ENCODE results near the gene PHF2.

DNA sequence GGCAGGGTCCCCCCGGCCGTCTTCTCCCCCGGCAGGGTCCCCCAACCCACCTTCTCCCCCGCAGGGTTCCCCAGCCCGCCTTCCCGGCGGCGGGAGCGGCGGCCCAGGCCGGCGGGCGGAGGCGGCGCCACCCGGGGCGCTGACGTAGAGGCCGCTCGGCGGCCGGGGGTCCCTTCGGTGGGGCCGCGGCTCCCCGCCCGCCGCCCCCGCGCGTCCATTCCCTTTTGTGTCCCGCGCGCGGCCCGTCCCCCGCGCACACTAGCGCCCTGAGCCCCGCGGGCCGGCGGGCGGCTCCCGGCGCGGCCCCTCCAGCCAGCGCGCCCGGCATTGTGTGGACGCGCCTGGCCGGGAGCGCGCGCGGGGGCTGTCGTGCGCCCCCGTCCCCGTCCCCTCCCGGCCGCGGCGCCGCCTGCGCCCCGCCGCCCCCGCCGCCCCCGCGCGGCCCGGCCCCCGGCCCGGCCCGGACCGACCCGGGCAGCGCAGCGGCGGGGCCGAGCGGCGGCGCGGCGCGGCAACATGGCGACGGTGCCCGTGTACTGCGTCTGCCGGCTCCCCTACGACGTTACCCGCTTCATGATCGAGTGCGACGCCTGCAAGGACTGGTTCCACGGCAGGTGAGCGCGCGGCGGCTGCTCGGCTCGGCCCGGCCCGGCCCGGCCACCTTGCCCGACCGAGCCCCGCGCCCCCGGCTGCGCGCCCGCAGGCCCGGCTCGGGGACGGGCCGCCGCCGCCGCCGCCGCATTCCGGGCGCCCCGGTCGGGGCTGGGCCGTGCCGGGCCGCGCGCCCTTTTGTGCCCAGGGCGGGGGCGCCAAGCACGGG is at the start of gene PHF2:
- peak in 1 of 2 experiments; percentile 42; a peak in 2 of 3 replicates for TF ChIP-seq POLR2A (IDR thresholded peaks at IDR 0.05; ENCODE audit: control extremely low read depth in 1 of 2, low read depth in 2 of 2, low read length in 2 of 2)
- TF ChIP-seq USF2 (IDR thresholded peaks at IDR 0.05; ENCODE audit: low read length): no peak
- no peak; the same call in 1 of the 2 replicates for TF ChIP-seq POLR2AphosphoS5 (IDR thresholded peaks at IDR 0.05; ENCODE audit: low read depth, low read length)

Measured in H1 (cell line).